Heart left ventricle (tissue), 13 donors: ENCODE data around the gene ADPRS.

Experiments
- POLR2A ChIP-seq, 2 donors: fragments of 450-650 bp; IDR thresholded peaks; one replicate each; pipeline ENCODE4 v1.6.1; 2017; ENCODE audit warnings: antibody characterized with exemption in 2 of 2, mild to moderate bottlenecking in 2 of 2, moderate library complexity in 2 of 2
- TF ChIP-seq, protein P1 (sequence below), 12 donors: fragments of 200-600 bp; sonication (generic) in 4 of 12; IDR thresholded peaks; one replicate each; pipeline versions ENCODE4 v1.5.0 to v1.8.0; 2018 to 2022; ENCODE audit warnings: antibody characterized with exemption in 12 of 12, mild to moderate bottlenecking in 5 of 12
- donor health status: ischemic (EF 13 %, LVEDD 7.1; RV severe dilation, severe dysfunction).
- donor health status: DM: no; HTN: yes; CAD: no.
- donor health status: DM: no; HTN: no; CAD: no.
- donor health status: ischemic (EF 25% LVEDD 6.9; RV normal size, moderate dysfunction).
- donor health status: ischemic (EF 25% LVEDD 5.7; RV mildly dilated, moderate dysfunction).
- donor health status: ischemic (EF 35%, LVEDD 5.7; RV mildly dilated, moderate dysfunction).
- donor health status: nonischemic (EF 11% LVEDD 7.7; RV severe dilation, severe dysfunction).
- donor health status: DM: yes; HTN: yes; CAD: no.
- donor health status: PGD.
- donor health status: ischemic (EF 29% LVEDD 5.4; RV normal size, mild dysfunction).
- donor health status: nonischemic (EF 23%, LVEDD 6.1; RV moderate dilation, normal function).

DNA sequence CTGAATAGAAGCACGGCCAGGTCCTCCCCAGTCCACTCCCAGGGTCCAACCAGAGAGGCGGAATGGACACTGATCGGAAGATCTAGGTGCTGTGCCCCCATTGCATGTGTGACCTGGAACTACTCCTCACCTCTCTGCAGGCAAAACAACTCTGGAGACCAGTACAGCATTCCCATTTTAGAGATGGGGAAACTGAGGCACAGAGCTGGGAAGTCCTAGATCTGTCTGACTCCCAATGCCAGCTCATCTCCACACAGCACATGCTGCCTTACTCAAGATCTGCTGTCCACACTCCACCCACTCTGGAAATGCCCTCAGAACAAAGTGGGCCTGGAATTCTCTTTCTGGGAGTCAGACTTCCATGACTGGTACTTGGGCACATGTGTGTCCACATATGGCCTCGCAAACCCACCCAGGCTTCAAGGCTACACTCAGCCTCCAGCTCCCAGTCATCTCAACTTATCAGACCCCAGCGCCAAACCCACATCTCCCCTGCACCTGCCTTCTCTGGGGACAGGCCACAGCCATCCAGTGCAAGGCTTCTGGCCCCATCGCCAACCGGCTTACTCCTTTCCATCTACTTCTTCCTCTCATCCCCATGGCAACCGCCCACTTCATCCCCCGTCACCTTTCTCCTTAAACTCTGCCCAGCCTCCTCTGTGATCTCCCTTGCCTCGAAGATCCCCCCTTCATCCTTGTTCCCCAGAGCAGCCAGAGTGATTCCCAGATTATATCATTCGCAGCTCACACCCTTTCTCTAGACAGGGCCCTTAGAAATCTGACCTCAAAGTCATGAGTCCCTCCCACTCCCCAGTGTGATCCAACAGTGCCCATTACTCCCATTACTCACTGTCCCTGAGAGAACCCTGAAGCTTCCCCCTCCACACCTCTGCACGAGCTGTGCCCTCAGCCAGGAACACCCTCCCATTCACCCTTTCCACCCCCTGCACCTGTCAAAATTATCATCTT, 33.7 kb downstream of the ADPRS start:
- TF ChIP-seq POLR2A (IDR thresholded peaks at IDR 0.05) = no peak
- TF ChIP-seq, protein P1, sequence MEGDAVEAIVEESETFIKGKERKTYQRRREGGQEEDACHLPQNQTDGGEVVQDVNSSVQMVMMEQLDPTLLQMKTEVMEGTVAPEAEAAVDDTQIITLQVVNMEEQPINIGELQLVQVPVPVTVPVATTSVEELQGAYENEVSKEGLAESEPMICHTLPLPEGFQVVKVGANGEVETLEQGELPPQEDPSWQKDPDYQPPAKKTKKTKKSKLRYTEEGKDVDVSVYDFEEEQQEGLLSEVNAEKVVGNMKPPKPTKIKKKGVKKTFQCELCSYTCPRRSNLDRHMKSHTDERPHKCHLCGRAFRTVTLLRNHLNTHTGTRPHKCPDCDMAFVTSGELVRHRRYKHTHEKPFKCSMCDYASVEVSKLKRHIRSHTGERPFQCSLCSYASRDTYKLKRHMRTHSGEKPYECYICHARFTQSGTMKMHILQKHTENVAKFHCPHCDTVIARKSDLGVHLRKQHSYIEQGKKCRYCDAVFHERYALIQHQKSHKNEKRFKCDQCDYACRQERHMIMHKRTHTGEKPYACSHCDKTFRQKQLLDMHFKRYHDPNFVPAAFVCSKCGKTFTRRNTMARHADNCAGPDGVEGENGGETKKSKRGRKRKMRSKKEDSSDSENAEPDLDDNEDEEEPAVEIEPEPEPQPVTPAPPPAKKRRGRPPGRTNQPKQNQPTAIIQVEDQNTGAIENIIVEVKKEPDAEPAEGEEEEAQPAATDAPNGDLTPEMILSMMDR (IDR thresholded peaks at IDR 0.05) = no peak
